ENCODE data around the gene OSBPL10. TPM values are rescaled to one million over a fixed set of nuclear protein-coding genes. Genes with fewer than 3 reads are reported as not detected.

OSBPL10 gene
- total and polyA plus RNA-seq, 2 of the 8 experiments (the other 6 are each of a cell fraction or from before 2014, with no cell fraction given) = 26.2 to 86.7 TPM

GRCh38 chr3:31802981-31803740 is 177.9 kb downstream of the OSBPL10 start:
- ChIA-PET POLR2A (ENCODE audit: partially characterized antibody) (no interaction called here), CTCF (ENCODE audit: partially characterized antibody) (no interaction called here)
- no peak overlapping the region for H3K9ac ChIP-seq (replicated peaks in 1 of 4; ENCODE audit: extremely low read depth in 1 of 4, low read depth in 3 of 4, low read length in 3 of 4)
- no peak overlapping the region for H2AFZ ChIP-seq (ENCODE audit: low read length)
- no peak overlapping the region for H4K91ac ChIP-seq (replicated peaks; ENCODE audit: insufficient read length, low read length)
- no peaks in the 10 kb centered on the region for H3K27me3 ChIP-seq (replicated peaks in 1 of 4; ENCODE audit: control insufficient read depth in 3 of 4, extremely low read depth in 1 of 4, insufficient read depth in 3 of 4, low read length in 3 of 4)
- no peaks in the 10 kb centered on the region for H3K9me3 ChIP-seq (ENCODE audit: insufficient read depth in 2 of 2, low read depth in 1 of 2, low read length in 1 of 2)
- no peak overlapping the region for H2BK12ac ChIP-seq (ENCODE audit: low read depth, low read length)
- H3K4me3 ChIP-seq (ENCODE audit: extremely low read depth in 1 of 4, insufficient read depth in 2 of 4, low read depth in 3 of 4, low read length in 4 of 4) = no peak overlapping the region
- H3K79me2 ChIP-seq (ENCODE audit: control insufficient read depth in 1 of 2, insufficient read depth in 2 of 2, low read length in 2 of 2) = peaks cover 0 to 42% of the 10 kb centered on the region in 2 experiments; a peak in 3 of 4 replicates
- no peak overlapping the region for H3K4me2 ChIP-seq (ENCODE audit: insufficient read depth in 1 of 2, low read depth in 2 of 2, low read length in 2 of 2)
- H3K18ac ChIP-seq (ENCODE audit: extremely low read depth, low read length) = no peak overlapping the region
- no peak overlapping the region for H4K5ac ChIP-seq (ENCODE audit: insufficient read length, low read depth, low read length)
- H3K4ac ChIP-seq (replicated peaks; ENCODE audit: insufficient read length, low read depth, low read length) = no peak overlapping the region
- TF ChIP-seq KDM4A (IDR thresholded peaks at IDR 0.05; ENCODE audit: low read depth, low read length, severe bottlenecking) = no peak
- peaks cover 2 to 3% (median 3%) of the 10 kb centered on the region in 4 experiments; a peak in 4 of 7 replicates for H3K4me1 ChIP-seq (replicated peaks in 1 of 4; ENCODE audit: control insufficient read depth in 3 of 4, insufficient read depth in 4 of 4, low read length in 3 of 4)
- no peak overlapping the region for H3K56ac ChIP-seq (replicated peaks; ENCODE audit: insufficient read length, low read depth, low read length)
- no peak overlapping the region for H2BK5ac ChIP-seq (ENCODE audit: low read depth, low read length)
- FAIRE-seq (no peak), DNase-seq (ENCODE audit: low read depth in 1 of 2, low spot score in 2 of 2) (no peak)
- no peak overlapping the region for H3K27ac ChIP-seq (ENCODE audit: low read depth, low read length)
- no peak overlapping the region for H2BK120ac ChIP-seq (replicated peaks; ENCODE audit: low read depth, low read length)
- WGBS, 2 experiments (ENCODE audit: extremely low coverage in 1 of 2, insufficient coverage in 1 of 2, insufficient read length in 1 of 2, insufficient replicate concordance in 2 of 2, low coverage in 1 of 2, low lambda C conversion rate in 2 of 2, missing lambda C conversion rate in 1 of 2) = 87% methylated on average over 7 of the region's 7 CpGs; no CpG with 5 or more reads in 1 of the 2 experiments
- H2AK5ac ChIP-seq (ENCODE audit: low read depth, low read length) = no peak overlapping the region
- peaks cover 2% of the 10 kb centered on the region for H3K79me1 ChIP-seq (ENCODE audit: low read depth, low read length)
- H3K14ac ChIP-seq (ENCODE audit: insufficient read length) = no peak overlapping the region
- no peaks in the 10 kb centered on the region for H3K23me2 ChIP-seq (ENCODE audit: low read depth, low read length)
- H2BK20ac ChIP-seq (ENCODE audit: low read length) = no peak overlapping the region
- H3K23ac ChIP-seq (ENCODE audit: insufficient read length) = no peak overlapping the region
- no peaks in the 10 kb centered on the region for H3K36me3 ChIP-seq (ENCODE audit: control insufficient read depth in 2 of 4, insufficient read depth in 4 of 4, low read length in 3 of 4)
- H4K20me1 ChIP-seq (replicated peaks in 1 of 2; ENCODE audit: control insufficient read depth in 1 of 2, insufficient read depth in 2 of 2, low read length in 2 of 2) = peaks cover 2 to 3% of the 10 kb centered on the region in 2 experiments
- no peak overlapping the region for H4K8ac ChIP-seq (ENCODE audit: extremely low read depth, insufficient read depth, low read length)
- H2BK15ac ChIP-seq (ENCODE audit: low read length) = no peak overlapping the region
